ENCODE measurements around the gene GPHN. TPM values are rescaled to one million over a fixed set of nuclear protein-coding genes. Genes with fewer than 3 reads are reported as not detected.

The GPHN gene
- polyA plus RNA-seq, 2 of the 4 experiments (the other 2 are of a cell fraction): 12.7 to 15.5 TPM

DNA sequence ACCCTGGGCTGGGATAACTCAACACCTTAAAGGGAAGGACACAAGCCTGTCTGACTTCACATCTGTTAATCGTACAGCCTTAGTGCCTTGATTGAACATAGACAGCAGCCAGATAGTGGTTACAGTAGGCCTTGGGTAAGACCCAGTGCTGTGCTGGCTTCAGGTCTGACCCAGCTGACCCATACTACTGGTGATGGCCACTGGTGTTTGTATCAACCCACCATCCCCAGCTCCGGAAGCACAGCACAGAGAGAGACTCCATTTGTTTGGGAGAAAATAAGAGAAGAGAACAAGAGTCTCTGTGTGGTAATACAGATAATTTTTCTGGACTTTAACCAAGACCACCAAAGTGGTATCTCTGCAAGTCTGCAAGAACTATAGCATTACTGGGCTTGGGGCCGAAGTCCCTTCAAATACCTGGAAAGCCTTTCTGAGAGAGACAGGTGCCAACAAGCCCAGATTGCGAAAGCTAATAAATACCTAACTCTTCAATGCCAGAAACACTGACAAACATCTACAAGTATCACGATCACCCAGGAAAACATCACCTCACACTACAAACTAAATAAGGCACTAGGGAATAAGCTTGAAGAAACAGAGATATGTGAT, 351.2 kb downstream of the GPHN start:
- WGBS (ENCODE audit: missing lambda C conversion rate): 87% methylated on average over 5 of the region's 5 CpGs
- TF ChIP-seq ZSCAN20 (CRISPR knock-in tag; IDR thresholded peaks at IDR 0.05): no peak
- TF ChIP-seq, protein P1, sequence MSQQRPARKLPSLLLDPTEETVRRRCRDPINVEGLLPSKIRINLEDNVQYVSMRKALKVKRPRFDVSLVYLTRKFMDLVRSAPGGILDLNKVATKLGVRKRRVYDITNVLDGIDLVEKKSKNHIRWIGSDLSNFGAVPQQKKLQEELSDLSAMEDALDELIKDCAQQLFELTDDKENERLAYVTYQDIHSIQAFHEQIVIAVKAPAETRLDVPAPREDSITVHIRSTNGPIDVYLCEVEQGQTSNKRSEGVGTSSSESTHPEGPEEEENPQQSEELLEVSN (IDR thresholded peaks at IDR 0.05; ENCODE audit: borderline replicate concordance, low read depth): no peak
- TF ChIP-seq, protein P2, sequence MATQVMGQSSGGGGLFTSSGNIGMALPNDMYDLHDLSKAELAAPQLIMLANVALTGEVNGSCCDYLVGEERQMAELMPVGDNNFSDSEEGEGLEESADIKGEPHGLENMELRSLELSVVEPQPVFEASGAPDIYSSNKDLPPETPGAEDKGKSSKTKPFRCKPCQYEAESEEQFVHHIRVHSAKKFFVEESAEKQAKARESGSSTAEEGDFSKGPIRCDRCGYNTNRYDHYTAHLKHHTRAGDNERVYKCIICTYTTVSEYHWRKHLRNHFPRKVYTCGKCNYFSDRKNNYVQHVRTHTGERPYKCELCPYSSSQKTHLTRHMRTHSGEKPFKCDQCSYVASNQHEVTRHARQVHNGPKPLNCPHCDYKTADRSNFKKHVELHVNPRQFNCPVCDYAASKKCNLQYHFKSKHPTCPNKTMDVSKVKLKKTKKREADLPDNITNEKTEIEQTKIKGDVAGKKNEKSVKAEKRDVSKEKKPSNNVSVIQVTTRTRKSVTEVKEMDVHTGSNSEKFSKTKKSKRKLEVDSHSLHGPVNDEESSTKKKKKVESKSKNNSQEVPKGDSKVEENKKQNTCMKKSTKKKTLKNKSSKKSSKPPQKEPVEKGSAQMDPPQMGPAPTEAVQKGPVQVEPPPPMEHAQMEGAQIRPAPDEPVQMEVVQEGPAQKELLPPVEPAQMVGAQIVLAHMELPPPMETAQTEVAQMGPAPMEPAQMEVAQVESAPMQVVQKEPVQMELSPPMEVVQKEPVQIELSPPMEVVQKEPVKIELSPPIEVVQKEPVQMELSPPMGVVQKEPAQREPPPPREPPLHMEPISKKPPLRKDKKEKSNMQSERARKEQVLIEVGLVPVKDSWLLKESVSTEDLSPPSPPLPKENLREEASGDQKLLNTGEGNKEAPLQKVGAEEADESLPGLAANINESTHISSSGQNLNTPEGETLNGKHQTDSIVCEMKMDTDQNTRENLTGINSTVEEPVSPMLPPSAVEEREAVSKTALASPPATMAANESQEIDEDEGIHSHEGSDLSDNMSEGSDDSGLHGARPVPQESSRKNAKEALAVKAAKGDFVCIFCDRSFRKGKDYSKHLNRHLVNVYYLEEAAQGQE (IDR thresholded peaks at IDR 0.05): no peak
- TF ChIP-seq, protein P3, sequence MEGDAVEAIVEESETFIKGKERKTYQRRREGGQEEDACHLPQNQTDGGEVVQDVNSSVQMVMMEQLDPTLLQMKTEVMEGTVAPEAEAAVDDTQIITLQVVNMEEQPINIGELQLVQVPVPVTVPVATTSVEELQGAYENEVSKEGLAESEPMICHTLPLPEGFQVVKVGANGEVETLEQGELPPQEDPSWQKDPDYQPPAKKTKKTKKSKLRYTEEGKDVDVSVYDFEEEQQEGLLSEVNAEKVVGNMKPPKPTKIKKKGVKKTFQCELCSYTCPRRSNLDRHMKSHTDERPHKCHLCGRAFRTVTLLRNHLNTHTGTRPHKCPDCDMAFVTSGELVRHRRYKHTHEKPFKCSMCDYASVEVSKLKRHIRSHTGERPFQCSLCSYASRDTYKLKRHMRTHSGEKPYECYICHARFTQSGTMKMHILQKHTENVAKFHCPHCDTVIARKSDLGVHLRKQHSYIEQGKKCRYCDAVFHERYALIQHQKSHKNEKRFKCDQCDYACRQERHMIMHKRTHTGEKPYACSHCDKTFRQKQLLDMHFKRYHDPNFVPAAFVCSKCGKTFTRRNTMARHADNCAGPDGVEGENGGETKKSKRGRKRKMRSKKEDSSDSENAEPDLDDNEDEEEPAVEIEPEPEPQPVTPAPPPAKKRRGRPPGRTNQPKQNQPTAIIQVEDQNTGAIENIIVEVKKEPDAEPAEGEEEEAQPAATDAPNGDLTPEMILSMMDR (IDR thresholded peaks at IDR 0.05): no peak
- TF ChIP-seq HDAC2 (IDR thresholded peaks at IDR 0.05): no peak
- TF ChIP-seq FOSL2 (IDR thresholded peaks at IDR 0.05): no peak
- TF ChIP-seq FOSL2 (CRISPR knock-in tag; IDR thresholded peaks at IDR 0.05): no peak
- TF ChIP-seq GATA3 (IDR thresholded peaks at IDR 0.05; ENCODE audit: borderline replicate concordance): no peak
- no peak for TF ChIP-seq FOXS1 (CRISPR knock-in tag; IDR thresholded peaks at IDR 0.05)
- TF ChIP-seq JUNB (IDR thresholded peaks at IDR 0.05): no peak
- no peak for TF ChIP-seq MAZ (IDR thresholded peaks at IDR 0.05; ENCODE audit: borderline replicate concordance, low read depth, low read length)
- TF ChIP-seq, protein P4, sequence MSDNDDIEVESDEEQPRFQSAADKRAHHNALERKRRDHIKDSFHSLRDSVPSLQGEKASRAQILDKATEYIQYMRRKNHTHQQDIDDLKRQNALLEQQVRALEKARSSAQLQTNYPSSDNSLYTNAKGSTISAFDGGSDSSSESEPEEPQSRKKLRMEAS (IDR thresholded peaks at IDR 0.05): no peak
- TF ChIP-seq, protein P5, sequence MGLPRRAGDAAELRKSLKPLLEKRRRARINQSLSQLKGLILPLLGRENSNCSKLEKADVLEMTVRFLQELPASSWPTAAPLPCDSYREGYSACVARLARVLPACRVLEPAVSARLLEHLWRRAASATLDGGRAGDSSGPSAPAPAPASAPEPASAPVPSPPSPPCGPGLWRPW (IDR thresholded peaks at IDR 0.05): no peak
- H3K4me1 ChIP-seq: no peaks in the 10 kb centered on the region
- peaks cover 5% of the 10 kb centered on the region; the same call in 1 of the 3 replicates for H3K9me3 ChIP-seq
- ATAC-seq (no peak), DNase-seq (ENCODE audit: low read depth in 1 of 2, low spot score in 1 of 2) (no peak), FAIRE-seq (no peak)
- H3K27ac ChIP-seq: no peak overlapping the region
- H3K4me2 ChIP-seq: no peak overlapping the region
- POLR2A ChIA-PET: no interaction called here
- CTCF ChIA-PET: no interaction called here
- H3K4me3 ChIP-seq: no peak overlapping the region

DNA sequence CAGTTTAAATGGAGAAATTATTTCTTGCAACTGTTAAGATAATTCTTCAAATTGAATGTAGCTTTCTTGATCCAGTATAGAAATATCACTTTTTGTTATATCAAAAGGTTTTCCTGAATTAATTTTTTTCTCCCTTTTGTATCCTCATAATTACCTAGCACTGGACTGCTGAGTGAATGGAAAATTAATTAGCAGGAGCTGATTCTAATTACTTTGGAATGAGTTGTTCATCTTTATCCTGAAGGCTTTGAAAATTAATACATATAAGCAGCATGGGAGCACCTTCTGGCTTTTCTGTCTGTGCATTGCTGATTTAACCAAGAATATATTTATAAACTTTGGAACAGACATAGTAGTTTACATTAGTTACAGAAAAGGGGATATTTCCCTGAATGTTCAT, 373.6 kb downstream of the GPHN start:
- Histone ChIP-seq H3K4me3 (no peak overlapping the region), H3K9me3 (no peaks in the 10 kb centered on the region), H3K4me2 (no peak overlapping the region), H3K4me1 (no peaks in the 10 kb centered on the region), H3K27ac (no peak overlapping the region)
- DNase-seq (ENCODE audit: low read depth in 1 of 2, low spot score in 1 of 2): no peak
- ChIA-PET POLR2A (no interaction called here), CTCF (interaction anchor here (1.1 kb wide), 1 partner anchor 15 kb away, joined by 3 read pairs; no protein-coding TSS in a partner anchor)
- TF ChIP-seq EHF (CRISPR knock-in tag; IDR thresholded peaks at IDR 0.05): no peak
- TF ChIP-seq HOXB13 (CRISPR knock-in tag; IDR thresholded peaks at IDR 0.05; ENCODE audit: low read depth): no peak
- TF ChIP-seq ZFP36 (IDR thresholded peaks at IDR 0.05; ENCODE audit: borderline replicate concordance, partially characterized antibody): no peak
- TF ChIP-seq RARB (CRISPR knock-in tag; IDR thresholded peaks at IDR 0.05): no peak
- TF ChIP-seq TFCP2L1 (CRISPR knock-in tag; IDR thresholded peaks at IDR 0.05): no peak
- TF ChIP-seq, protein P1 (IDR thresholded peaks at IDR 0.05; ENCODE audit: borderline replicate concordance, low read depth): no peak
- no peak for TF ChIP-seq RAD21 (conservative IDR thresholded peaks at IDR 0.05 in 1 of 2, IDR thresholded peaks at IDR 0.05 in 1 of 2)
- no peak for TF ChIP-seq HEYL (CRISPR knock-in tag; IDR thresholded peaks at IDR 0.05)
- no peak for FAIRE-seq
- ATAC-seq: no peak

Data from A549 (cell line).